Vagina (tissue), 2 donors: ENCODE data around the gene ARPC1B.

Experiments
- CTCF ChIP-seq, 3 experiments: fragments of 450-650 bp in 2 of 3; fragments of 200-600 bp in 1 of 3; sonication (generic) in 1 of 3; IDR thresholded peaks; one replicate each; pipeline ENCODE4 v1.5.1; 2017 to 2019; ENCODE audit warnings: antibody characterized with exemption in 3 of 3, mild to moderate bottlenecking in 2 of 3, moderate library complexity in 2 of 3
- POLR2AphosphoS5 ChIP-seq, 2 donors: sonication (generic); formaldehyde crosslinking; IDR thresholded peaks; one replicate each; pipeline ENCODE4 v1.9.0; 2017; ENCODE audit warnings: antibody characterized with exemption in 2 of 2, mild to moderate bottlenecking in 2 of 2, low read depth in 1 of 2; ENCODE audit not compliant: insufficient read depth in 1 of 2

- TF ChIP-seq CTCF (IDR thresholded peaks at IDR 0.05) (no peak), POLR2AphosphoS5 (IDR thresholded peaks at IDR 0.05; ENCODE audit: insufficient read depth in 1 of 2, low read depth in 1 of 2) (no peak)
Observed at GRCh38 chr7:99340659-99341058, 33.9 kb upstream of the ARPC1B start.
